OCI-LY7 (cell line): ENCODE results near the gene TSNAX.

Experiments used
- CTCF ChIP-seq: fragments of 200-600 bp; sonication (generic); conservative IDR thresholded peaks from 2 replicates; pipeline ENCODE4 v1.5.1; 2014; ENCODE audit warnings: mild to moderate bottlenecking, antibody characterized with exemption, low read length, moderate library complexity, mixed read lengths
- EZH2phosphoT487 ChIP-seq: fragments of 200-600 bp; sonication (generic); IDR thresholded peaks from 2 replicates; pipeline ENCODE4 v1.6.1; 2018; ENCODE audit warnings: low read depth, borderline replicate concordance, mild to moderate bottlenecking, mixed run types, antibody characterized with exemption, low read length, moderate library complexity, mixed read lengths

- TF ChIP-seq CTCF (no peak), EZH2phosphoT487 (no peak)
Measured at GRCh38 chr1:231522931-231523642, 5.4 kb upstream of the TSNAX start.
